Trophoblast cell (in vitro differentiated cells and primary cell): ENCODE measurements around the gene TEK.
A peak's percentile ranks its signal among the peaks of the same experiment; 100 is the strongest.

Experiments
- DNase-seq, 2 donors: peaks; one replicate each; pipeline ENCODE4 v3.0.0-alpha.2; 2016
- H2AFZ ChIP-seq: 2 replicates; pipeline ENCODE4 v1.6.1; 2013; ENCODE audit warnings: low read length, moderate library complexity, mild to moderate bottlenecking; ENCODE audit not compliant: insufficient read depth, poor library complexity
- H2AK5ac ChIP-seq: 2 replicates; pipeline ENCODE4 v1.6.1; 2013; ENCODE audit warnings: mild to moderate bottlenecking, low read length
- H2BK120ac ChIP-seq: 2 replicates; pipeline ENCODE4 v1.6.1; 2013; ENCODE audit warnings: low read length, mild to moderate bottlenecking, moderate library complexity; ENCODE audit not compliant: insufficient read depth, poor library complexity
- H2BK12ac ChIP-seq: 2 replicates; pipeline ENCODE4 v1.6.1; 2013; ENCODE audit warnings: mild to moderate bottlenecking, low read length, moderate library complexity
- H2BK5ac ChIP-seq: 2 replicates; pipeline ENCODE4 v1.6.1; 2013; ENCODE audit warnings: low read length, low read depth, moderate library complexity, mild to moderate bottlenecking; ENCODE audit not compliant: poor library complexity
- H3K14ac ChIP-seq: 2 replicates; pipeline ENCODE4 v1.6.1; 2013; ENCODE audit warnings: mild to moderate bottlenecking, low read length
- H3K18ac ChIP-seq: 2 replicates; pipeline ENCODE4 v1.6.1; 2013; ENCODE audit warnings: mild to moderate bottlenecking, low read length
- H3K23ac ChIP-seq: 2 replicates; pipeline ENCODE4 v1.6.1; 2013; ENCODE audit warnings: low read length
- H3K27ac ChIP-seq: 2 replicates; pipeline ENCODE4 v1.5.1; 2013; ENCODE audit warnings: low read depth, mild to moderate bottlenecking, inconsistent platforms, low read length, moderate library complexity
- H3K27me3 ChIP-seq: 2 replicates; pipeline ENCODE4 v1.6.1; 2013; ENCODE audit warnings: inconsistent platforms, mild to moderate bottlenecking, low read length, moderate library complexity; ENCODE audit not compliant: insufficient read depth
- H3K36me3 ChIP-seq, 2 experiments: 1 replicate in 1 of 2; 2 replicates in 1 of 2; pipeline ENCODE4 v1.6.1; 2013; ENCODE audit warnings: low read length in 2 of 2, mild to moderate bottlenecking in 2 of 2, moderate library complexity in 1 of 2; ENCODE audit not compliant: insufficient read depth in 2 of 2, control insufficient read depth in 1 of 2
- H3K4ac ChIP-seq: 2 replicates; pipeline ENCODE4 v1.6.1; 2013; ENCODE audit warnings: low read depth, mild to moderate bottlenecking, low read length, moderate library complexity
- H3K4me1 ChIP-seq, 2 experiments: 1 replicate in 1 of 2; 2 replicates in 1 of 2; pipeline ENCODE4 v1.6.1; 2013; ENCODE audit warnings: low read length in 2 of 2, mild to moderate bottlenecking in 2 of 2, moderate library complexity in 1 of 2; ENCODE audit not compliant: insufficient read depth in 2 of 2, control insufficient read depth in 1 of 2
- H3K4me2 ChIP-seq: 2 replicates; pipeline ENCODE4 v1.6.1; 2013; ENCODE audit warnings: inconsistent platforms, mild to moderate bottlenecking, low read length, moderate library complexity
- H3K4me3 ChIP-seq: 2 replicates; pipeline ENCODE4 v1.5.1; 2013; ENCODE audit warnings: mild to moderate bottlenecking, low read depth, low read length, inconsistent platforms
- H3K79me1 ChIP-seq: one replicate; pipeline ENCODE4 v1.6.1; 2013; ENCODE audit warnings: low read length
- H3K79me2 ChIP-seq: 2 replicates; pipeline ENCODE4 v1.6.1; 2013; ENCODE audit warnings: low read length, mild to moderate bottlenecking; ENCODE audit not compliant: control insufficient read depth, insufficient read depth, poor library complexity
- H3K9ac ChIP-seq: 2 replicates; pipeline ENCODE4 v1.6.1; 2013; ENCODE audit warnings: mild to moderate bottlenecking, low read length
- H3K9me3 ChIP-seq: 2 replicates; pipeline ENCODE4 v1.6.1; 2013; ENCODE audit warnings: low read depth, mild to moderate bottlenecking, control low read depth, inconsistent platforms, low read length; ENCODE audit not compliant: insufficient read depth
- H4K12ac ChIP-seq: 2 replicates; pipeline ENCODE4 v1.6.1; 2013; ENCODE audit warnings: low read depth, mild to moderate bottlenecking, low read length, moderate library complexity
- H4K8ac ChIP-seq: 2 replicates; pipeline ENCODE4 v1.6.1; 2013; ENCODE audit warnings: low read depth, mild to moderate bottlenecking, low read length, moderate library complexity
- H4K91ac ChIP-seq: one replicate; pipeline ENCODE4 v1.6.1; 2013; ENCODE audit warnings: low read depth, mild to moderate bottlenecking, low read length, moderate library complexity
- WGBS: extraction: QIAGEN DNeasy Blood & Tissue Kit; methylation state at CpG from one replicate; pipeline ENCODE4 v1.1.7; 2013; ENCODE audit warnings: missing lambda C conversion rate; ENCODE audit not compliant: insufficient read length, insufficient coverage; ENCODE audit errors: extremely low coverage; 5-methylcytosine and 5-hydroxymethylcytosine counted together

TEK gene

GRCh38 chr9:27165670-27166069, 56.6 kb downstream of the TEK start:
- H3K27me3 ChIP-seq: no peaks in the 10 kb centered on the region
- no peak overlapping the region for H3K18ac ChIP-seq
- no peak overlapping the region for H4K91ac ChIP-seq
- no CpG with 5 or more reads among the region's 10 CpGs for WGBS
- H3K9ac ChIP-seq: no peak overlapping the region
- H3K9me3 ChIP-seq: no peaks in the 10 kb centered on the region
- no peaks in the 10 kb centered on the region for H3K79me2 ChIP-seq
- H4K8ac ChIP-seq: no peak overlapping the region
- no peak overlapping the region for H3K4me2 ChIP-seq
- no peak overlapping the region for H3K27ac ChIP-seq
- no peak overlapping the region for H2BK5ac ChIP-seq
- no peak overlapping the region for H2AK5ac ChIP-seq
- H2BK120ac ChIP-seq: no peak overlapping the region
- no peak overlapping the region for H3K14ac ChIP-seq
- peaks cover 4 to 6% of the 10 kb centered on the region in 2 experiments for H3K4me1 ChIP-seq
- peak; percentile 69 to 85 for DNase-seq
- H3K23ac ChIP-seq: no peak overlapping the region
- no peak overlapping the region for H2AFZ ChIP-seq
- H3K4me3 ChIP-seq: peak overlapping the region; percentile 5
- H3K36me3 ChIP-seq: no peaks in the 10 kb centered on the region
- H2BK12ac ChIP-seq: no peak overlapping the region
- H3K79me1 ChIP-seq: no peaks in the 10 kb centered on the region
- H3K4ac ChIP-seq: no peak overlapping the region
- no peak overlapping the region for H4K12ac ChIP-seq

GRCh38 chr9:27168496-27168895, 59.5 kb downstream of the TEK start:
- peaks cover 4 to 6% of the 10 kb centered on the region in 2 experiments for H3K4me1 ChIP-seq
- no peak overlapping the region for H3K18ac ChIP-seq
- H3K27me3 ChIP-seq: no peaks in the 10 kb centered on the region
- no peak overlapping the region for H3K4ac ChIP-seq
- DNase-seq: no peak
- H3K14ac ChIP-seq: no peak overlapping the region
- no peak overlapping the region for H4K91ac ChIP-seq
- H3K9ac ChIP-seq: no peak overlapping the region
- H3K4me3 ChIP-seq: no peak overlapping the region
- no peak overlapping the region for H2AFZ ChIP-seq
- WGBS: no CpG with 5 or more reads among the region's 1 CpG
- H2BK5ac ChIP-seq: no peak overlapping the region
- H3K9me3 ChIP-seq: peaks cover 1% of the 10 kb centered on the region
- H3K4me2 ChIP-seq: no peak overlapping the region
- no peak overlapping the region for H4K12ac ChIP-seq
- H3K27ac ChIP-seq: no peak overlapping the region
- no peak overlapping the region for H2BK12ac ChIP-seq
- no peak overlapping the region for H2AK5ac ChIP-seq
- H2BK120ac ChIP-seq: no peak overlapping the region
- no peaks in the 10 kb centered on the region for H3K36me3 ChIP-seq
- no peaks in the 10 kb centered on the region for H3K79me1 ChIP-seq
- H3K79me2 ChIP-seq: no peaks in the 10 kb centered on the region
- no peak overlapping the region for H3K23ac ChIP-seq
- H4K8ac ChIP-seq: no peak overlapping the region

- Histone ChIP-seq H2AFZ (no peak overlapping the region), H4K91ac (no peak overlapping the region), H3K36me3 (no peaks in the 10 kb centered on the region), H3K79me2 (no peaks in the 10 kb centered on the region), H3K4me2 (no peak overlapping the region), H3K18ac (no peak overlapping the region), H3K79me1 (no peaks in the 10 kb centered on the region), H3K4ac (no peak overlapping the region), H3K27ac (no peak overlapping the region), H2BK5ac (no peak overlapping the region), H4K12ac (no peak overlapping the region), H3K27me3 (no peaks in the 10 kb centered on the region), H2AK5ac (no peak overlapping the region), H3K4me1 (peaks cover 4 to 6% of the 10 kb centered on the region in 2 experiments), H3K23ac (no peak overlapping the region), H2BK120ac (no peak overlapping the region), H3K14ac (no peak overlapping the region), H3K9me3 (peaks cover 1% of the 10 kb centered on the region), H2BK12ac (no peak overlapping the region), H3K4me3 (no peak overlapping the region), H3K9ac (no peak overlapping the region), H4K8ac (no peak overlapping the region)
- no peak for DNase-seq
- no CpG with 5 or more reads among the region's 3 CpGs for WGBS
These were observed 59.9 kb downstream of the TEK start for GRCh38 chr9:27168951-27169350.

- Histone ChIP-seq H4K91ac (no peak overlapping the region), H3K4me3 (no peak overlapping the region), H3K23ac (no peak overlapping the region), H3K9me3 (peaks cover 1% of the 10 kb centered on the region), H2BK12ac (no peak overlapping the region), H4K8ac (no peak overlapping the region), H3K4ac (no peak overlapping the region), H3K14ac (no peak overlapping the region), H3K9ac (no peak overlapping the region), H3K79me2 (no peaks in the 10 kb centered on the region), H2BK120ac (no peak overlapping the region), H2BK5ac (no peak overlapping the region), H2AFZ (no peak overlapping the region), H3K4me2 (no peak overlapping the region), H4K12ac (no peak overlapping the region), H3K18ac (no peak overlapping the region), H2AK5ac (no peak overlapping the region), H3K36me3 (no peaks in the 10 kb centered on the region), H3K79me1 (no peaks in the 10 kb centered on the region), H3K4me1 (no peaks in the 10 kb centered on the region), H3K27me3 (no peaks in the 10 kb centered on the region), H3K27ac (no peak overlapping the region)
- no peak for DNase-seq
- WGBS: no CpG with 5 or more reads among the region's 3 CpGs
These were observed 67.9 kb downstream of the TEK start for GRCh38 chr9:27176971-27177370.
